Measurements from ENCODE around the gene ZSWIM8. TPM values are rescaled to one million over a fixed set of nuclear protein-coding genes. Genes with fewer than 3 reads are reported as not detected.
"Not testable (repeated sequence)": the region's sequence is repeated elsewhere in the genome, so short reads cannot be mapped to it uniquely, and the experiment has no call there.

The ZSWIM8 gene, protein sequence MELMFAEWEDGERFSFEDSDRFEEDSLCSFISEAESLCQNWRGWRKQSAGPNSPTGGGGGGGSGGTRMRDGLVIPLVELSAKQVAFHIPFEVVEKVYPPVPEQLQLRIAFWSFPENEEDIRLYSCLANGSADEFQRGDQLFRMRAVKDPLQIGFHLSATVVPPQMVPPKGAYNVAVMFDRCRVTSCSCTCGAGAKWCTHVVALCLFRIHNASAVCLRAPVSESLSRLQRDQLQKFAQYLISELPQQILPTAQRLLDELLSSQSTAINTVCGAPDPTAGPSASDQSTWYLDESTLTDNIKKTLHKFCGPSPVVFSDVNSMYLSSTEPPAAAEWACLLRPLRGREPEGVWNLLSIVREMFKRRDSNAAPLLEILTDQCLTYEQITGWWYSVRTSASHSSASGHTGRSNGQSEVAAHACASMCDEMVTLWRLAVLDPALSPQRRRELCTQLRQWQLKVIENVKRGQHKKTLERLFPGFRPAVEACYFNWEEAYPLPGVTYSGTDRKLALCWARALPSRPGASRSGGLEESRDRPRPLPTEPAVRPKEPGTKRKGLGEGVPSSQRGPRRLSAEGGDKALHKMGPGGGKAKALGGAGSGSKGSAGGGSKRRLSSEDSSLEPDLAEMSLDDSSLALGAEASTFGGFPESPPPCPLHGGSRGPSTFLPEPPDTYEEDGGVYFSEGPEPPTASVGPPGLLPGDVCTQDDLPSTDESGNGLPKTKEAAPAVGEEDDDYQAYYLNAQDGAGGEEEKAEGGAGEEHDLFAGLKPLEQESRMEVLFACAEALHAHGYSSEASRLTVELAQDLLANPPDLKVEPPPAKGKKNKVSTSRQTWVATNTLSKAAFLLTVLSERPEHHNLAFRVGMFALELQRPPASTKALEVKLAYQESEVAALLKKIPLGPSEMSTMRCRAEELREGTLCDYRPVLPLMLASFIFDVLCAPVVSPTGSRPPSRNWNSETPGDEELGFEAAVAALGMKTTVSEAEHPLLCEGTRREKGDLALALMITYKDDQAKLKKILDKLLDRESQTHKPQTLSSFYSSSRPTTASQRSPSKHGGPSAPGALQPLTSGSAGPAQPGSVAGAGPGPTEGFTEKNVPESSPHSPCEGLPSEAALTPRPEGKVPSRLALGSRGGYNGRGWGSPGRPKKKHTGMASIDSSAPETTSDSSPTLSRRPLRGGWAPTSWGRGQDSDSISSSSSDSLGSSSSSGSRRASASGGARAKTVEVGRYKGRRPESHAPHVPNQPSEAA (N-terminal part only)
- polyA plus RNA-seq (2012; ENCODE audit: low read depth, missing spikeins): 51.6 TPM

DNA sequence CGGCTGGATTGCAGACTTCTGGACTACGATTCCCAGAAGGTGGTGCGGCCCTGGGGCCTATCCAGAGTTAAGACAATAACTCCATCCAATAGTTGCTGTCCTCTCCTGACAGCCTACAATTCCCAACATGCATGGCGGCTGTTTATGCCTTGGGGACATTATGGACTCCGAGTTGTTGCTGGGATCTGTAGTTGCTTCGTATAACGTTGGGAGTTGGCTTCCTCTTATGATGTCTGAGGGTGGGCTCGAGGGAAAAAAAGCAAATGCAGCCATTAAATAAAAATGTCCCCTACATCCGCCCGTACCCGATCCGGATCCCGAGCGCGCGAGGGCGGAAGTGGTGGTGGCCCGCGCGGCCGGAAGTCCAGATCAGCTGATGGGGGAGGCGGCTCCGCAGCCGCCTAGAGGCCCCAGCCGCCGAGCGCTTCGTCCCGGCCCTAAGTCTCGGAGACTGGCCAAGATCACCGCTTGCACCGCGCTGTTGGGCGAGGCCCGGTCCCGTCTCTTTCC lies at the start of gene ZSWIM8:
Gene ZSWIM8, plus strand, starts transcription at position 396 of the 510 bp plus-strand sequence. CDS start 273 bp downstream, outside the sequence.
- TF ChIP-seq TAF1 (IDR thresholded peaks at IDR 0.05; ENCODE audit: low read depth, low read length) (0 out of 2 replicates have a peak, but pooled peaks have one; percentile 36), POLR2A (IDR thresholded peaks at IDR 0.05; ENCODE audit: low read depth, low read length) (peak; percentile 31; the same call in 1 of the 2 replicates), SPI1 (IDR thresholded peaks at IDR 0.05; ENCODE audit: low read depth, low read length) (peak; percentile 66), POU2F2 (IDR thresholded peaks at IDR 0.05; ENCODE audit: low read depth, low read length) (peak; percentile 50; the same call in 1 of the 2 replicates), POLR2AphosphoS5 (IDR thresholded peaks at IDR 0.05; ENCODE audit: low read depth, low read length) (peak; percentile 53; the same call in 1 of the 2 replicates), PAX5 (IDR thresholded peaks at IDR 0.05; ENCODE audit: insufficient read depth, low read length, severe bottlenecking) (no peak)
- DNase-seq (ENCODE audit: insufficient read length, low spot score) (peak; percentile 94), FAIRE-seq (peak; percentile 98)

DNA sequence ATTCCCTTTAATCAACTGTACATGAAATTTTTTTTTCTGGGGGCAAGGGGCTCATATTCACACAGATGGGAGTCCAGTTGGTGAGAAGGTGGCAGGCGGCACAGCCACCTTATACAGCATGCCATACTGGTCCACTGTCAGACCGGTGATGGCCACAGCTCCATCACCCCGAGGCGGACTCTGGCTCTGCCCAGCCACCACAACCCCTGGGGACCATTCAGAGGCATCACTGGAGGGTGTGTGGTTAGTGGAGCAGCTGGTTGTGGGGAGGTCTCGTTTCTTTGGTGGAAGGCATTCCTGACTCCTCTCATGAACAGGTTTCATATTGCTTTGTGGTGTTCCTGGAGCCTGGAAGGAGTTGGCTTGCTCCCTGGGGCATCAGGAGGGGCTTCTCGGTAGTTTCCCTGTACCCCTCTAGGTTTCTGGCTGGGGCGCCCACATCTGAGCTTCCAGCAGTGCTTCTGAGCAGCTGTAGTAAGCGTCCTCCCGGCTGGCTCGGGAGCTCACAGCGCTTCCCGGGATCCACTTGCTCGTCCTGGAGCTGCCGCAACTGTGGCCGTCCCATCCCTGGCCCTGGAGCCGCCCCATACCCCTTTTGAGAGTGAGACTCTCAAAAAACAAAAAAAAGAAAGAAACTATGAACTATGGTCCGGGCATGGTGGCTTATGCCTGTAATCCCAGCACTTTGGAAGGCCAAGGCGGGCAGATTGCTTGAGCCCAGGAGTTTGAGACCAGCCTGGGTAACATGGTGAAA lies 44.7 kb upstream of the ZSWIM8 start:
- not testable (repeated sequence) for DNase-seq (ENCODE audit: insufficient read length, low spot score); FAIRE-seq

DNA sequence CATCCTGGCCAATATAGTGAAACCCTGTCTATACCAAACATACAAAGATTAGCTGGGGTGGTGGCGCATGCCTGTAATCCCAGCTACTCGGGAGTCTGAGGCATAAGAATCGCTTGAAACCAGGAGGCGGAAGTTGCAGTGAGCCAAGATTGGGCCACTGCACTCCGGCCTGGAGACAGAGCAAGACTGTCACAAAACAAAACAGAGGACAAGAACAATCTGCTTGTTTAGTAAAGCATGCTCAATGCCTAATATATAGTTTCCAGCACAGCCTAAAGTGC lies 43.0 kb upstream of the ZSWIM8 start:
- TF ChIP-seq PAX5 (IDR thresholded peaks at IDR 0.05; ENCODE audit: insufficient read depth, low read length, severe bottlenecking) (no peak), SPI1 (IDR thresholded peaks at IDR 0.05; ENCODE audit: low read depth, low read length) (no peak), POLR2A (IDR thresholded peaks at IDR 0.05; ENCODE audit: low read depth, low read length) (peak; percentile 38), TAF1 (IDR thresholded peaks at IDR 0.05; ENCODE audit: low read depth, low read length) (no peak), POLR2AphosphoS5 (IDR thresholded peaks at IDR 0.05; ENCODE audit: low read depth, low read length) (0 out of 2 replicates have a peak, but pooled peaks have one; percentile 31), POU2F2 (IDR thresholded peaks at IDR 0.05; ENCODE audit: low read depth, low read length) (no peak)
- FAIRE-seq: no peak

DNA sequence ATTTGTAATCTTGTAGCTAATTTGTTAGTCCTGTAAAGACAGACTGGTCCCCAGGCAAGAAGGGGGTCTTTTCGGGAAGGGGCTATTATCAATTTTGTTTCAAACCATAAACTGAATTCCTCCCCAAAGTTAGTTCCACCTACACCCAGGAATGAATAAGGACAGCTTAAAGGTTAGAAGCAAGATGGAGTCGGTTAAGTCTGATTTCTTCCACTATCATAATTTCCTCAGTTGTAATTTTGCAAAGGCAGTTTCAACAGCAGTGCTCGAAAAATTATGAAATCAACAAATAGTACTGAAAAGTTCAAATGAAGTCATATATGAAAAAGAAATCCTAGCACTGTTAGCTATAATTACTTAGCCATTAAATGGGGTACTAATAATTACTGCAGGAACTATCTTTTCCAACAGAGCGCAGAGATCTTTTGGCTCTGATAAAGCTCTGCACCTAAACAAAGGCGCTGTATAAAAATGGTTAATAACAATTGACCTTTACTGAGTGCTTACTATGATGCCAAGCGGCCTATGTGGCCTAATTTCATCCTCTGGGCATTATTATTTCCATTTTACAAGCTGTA lies 42.0 kb upstream of the ZSWIM8 start:
- DNase-seq (ENCODE audit: insufficient read length, low spot score) (no peak), FAIRE-seq (no peak)
- TF ChIP-seq POLR2AphosphoS5 (IDR thresholded peaks at IDR 0.05; ENCODE audit: low read depth, low read length) (no peak), PAX5 (IDR thresholded peaks at IDR 0.05; ENCODE audit: insufficient read depth, low read length, severe bottlenecking) (no peak), POU2F2 (IDR thresholded peaks at IDR 0.05; ENCODE audit: low read depth, low read length) (no peak), POLR2A (IDR thresholded peaks at IDR 0.05; ENCODE audit: low read depth, low read length) (no peak), SPI1 (IDR thresholded peaks at IDR 0.05; ENCODE audit: low read depth, low read length) (no peak), TAF1 (IDR thresholded peaks at IDR 0.05; ENCODE audit: low read depth, low read length) (no peak)

More for the DNA sequence above, 43.0 kb upstream of the ZSWIM8 start:
- no peak for DNase-seq (ENCODE audit: insufficient read length, low spot score)

DNA sequence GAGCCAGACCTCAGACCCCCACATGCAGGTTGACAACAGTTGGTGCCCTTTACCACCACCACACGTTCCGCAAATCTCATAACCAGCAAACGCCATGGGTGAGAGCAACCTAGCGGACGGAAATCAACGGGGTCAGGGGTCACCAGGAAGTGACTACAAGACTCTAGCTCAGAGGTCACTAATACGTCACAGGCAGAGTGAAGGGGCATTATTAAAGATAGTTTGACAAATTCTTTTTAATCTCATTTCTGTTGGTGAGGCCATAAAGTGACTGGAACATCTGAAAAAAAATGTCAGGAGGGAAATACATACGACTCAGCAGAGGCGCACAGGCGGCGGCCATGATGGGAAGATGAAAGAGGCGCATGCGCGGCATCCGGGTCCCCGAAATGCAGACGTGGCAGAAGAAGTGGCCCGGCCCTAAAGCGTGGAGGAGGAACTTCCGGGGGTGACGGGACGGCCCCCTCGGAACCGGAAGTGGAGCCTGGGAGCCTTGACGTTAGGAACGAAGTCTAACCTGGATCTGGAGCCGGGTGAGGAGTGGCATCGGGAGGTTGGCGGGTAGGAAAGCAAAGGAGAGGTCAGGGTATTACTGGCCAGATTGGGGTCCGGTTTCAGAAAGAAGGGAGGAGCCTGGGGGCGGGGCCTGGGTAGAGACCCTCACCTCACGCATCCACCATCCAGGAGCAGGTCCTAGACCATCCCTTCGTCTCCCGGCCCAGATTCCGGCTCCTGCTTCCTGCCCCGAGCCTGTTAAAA lies 41.3 kb upstream of the ZSWIM8 start, which contains the start of gene SEC24C:
Gene SEC24C, plus strand, starts transcription at position 468 of the 759 bp plus-strand sequence. CDS start 2,461 bp downstream, outside the sequence.
- FAIRE-seq (peak; percentile 81), DNase-seq (ENCODE audit: insufficient read length, low spot score) (peak; percentile 76)
- TF ChIP-seq POLR2A (IDR thresholded peaks at IDR 0.05; ENCODE audit: low read depth, low read length): peak; percentile 84
- peak; percentile 54 for TF ChIP-seq SPI1 (IDR thresholded peaks at IDR 0.05; ENCODE audit: low read depth, low read length)
- peak; percentile 95 for TF ChIP-seq TAF1 (IDR thresholded peaks at IDR 0.05; ENCODE audit: low read depth, low read length)
- peak; percentile 23; the same call in 1 of the 2 replicates for TF ChIP-seq POU2F2 (IDR thresholded peaks at IDR 0.05; ENCODE audit: low read depth, low read length)
- peak; percentile 82 for TF ChIP-seq POLR2AphosphoS5 (IDR thresholded peaks at IDR 0.05; ENCODE audit: low read depth, low read length)
- no peak for TF ChIP-seq PAX5 (IDR thresholded peaks at IDR 0.05; ENCODE audit: insufficient read depth, low read length, severe bottlenecking)

DNA sequence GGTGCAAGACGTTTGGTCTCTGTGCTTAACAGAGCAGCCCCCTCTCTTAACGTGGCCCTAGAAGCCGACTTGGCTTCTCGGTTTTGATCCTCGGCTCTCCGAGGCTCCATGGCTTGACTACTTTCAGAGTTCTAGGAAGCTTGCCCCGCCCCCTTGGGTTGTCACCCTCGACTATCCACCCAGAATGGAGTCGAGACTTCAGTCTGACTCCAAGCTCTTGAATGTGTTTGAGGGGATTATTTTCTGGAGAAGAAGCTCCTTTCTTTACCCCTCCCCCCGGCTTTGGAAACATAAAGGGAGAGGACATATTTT lies 40.8 kb upstream of the ZSWIM8 start:
- TF ChIP-seq SPI1 (IDR thresholded peaks at IDR 0.05; ENCODE audit: low read depth, low read length) (no peak), PAX5 (IDR thresholded peaks at IDR 0.05; ENCODE audit: insufficient read depth, low read length, severe bottlenecking) (no peak), TAF1 (IDR thresholded peaks at IDR 0.05; ENCODE audit: low read depth, low read length) (no peak)
- FAIRE-seq (no peak), DNase-seq (ENCODE audit: insufficient read length, low spot score) (no peak)

DNA sequence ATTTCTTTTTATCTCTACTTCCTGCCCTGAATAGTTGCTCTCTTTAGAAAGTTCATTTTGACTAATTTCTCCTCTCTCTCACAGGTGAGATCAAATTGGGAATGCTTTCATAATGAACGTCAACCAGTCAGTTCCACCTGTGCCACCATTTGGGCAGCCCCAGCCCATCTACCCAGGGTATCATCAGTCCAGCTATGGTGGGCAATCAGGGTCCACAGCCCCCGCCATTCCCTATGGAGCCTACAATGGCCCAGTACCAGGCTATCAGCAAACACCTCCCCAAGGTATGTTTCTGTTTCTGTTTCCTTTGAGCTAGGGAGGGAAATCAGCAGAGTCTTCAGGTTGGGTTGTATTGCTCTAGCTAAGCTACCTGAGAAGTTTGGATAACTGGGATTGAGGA lies 38.7 kb upstream of the ZSWIM8 start:
- DNase-seq (ENCODE audit: insufficient read length, low spot score): no peak
- FAIRE-seq: no peak
- no peak for TF ChIP-seq POLR2AphosphoS5 (IDR thresholded peaks at IDR 0.05; ENCODE audit: low read depth, low read length)
- no peak for TF ChIP-seq POLR2A (IDR thresholded peaks at IDR 0.05; ENCODE audit: low read depth, low read length)
- no peak for TF ChIP-seq POU2F2 (IDR thresholded peaks at IDR 0.05; ENCODE audit: low read depth, low read length)
- TF ChIP-seq PAX5 (IDR thresholded peaks at IDR 0.05; ENCODE audit: insufficient read depth, low read length, severe bottlenecking): no peak

DNA sequence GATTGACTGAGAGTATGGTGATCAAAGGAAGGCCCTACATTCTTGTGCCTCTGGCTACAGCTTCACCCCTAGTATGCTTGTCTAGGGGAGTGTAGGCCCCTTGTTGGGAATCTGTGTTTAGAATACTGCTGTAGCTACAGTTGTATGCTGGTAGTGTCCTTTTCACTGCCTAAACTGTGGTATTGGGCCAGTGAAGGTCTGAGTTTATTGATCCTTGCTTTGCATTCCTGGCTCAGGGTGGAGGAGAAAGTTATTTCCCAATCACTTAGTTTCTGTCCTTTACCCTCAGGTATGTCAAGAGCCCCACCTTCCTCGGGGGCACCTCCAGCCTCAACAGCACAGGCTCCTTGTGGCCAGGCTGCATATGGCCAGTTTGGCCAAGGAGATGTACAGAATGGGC lies 34.6 kb upstream of the ZSWIM8 start:
- TF ChIP-seq POLR2AphosphoS5 (IDR thresholded peaks at IDR 0.05; ENCODE audit: low read depth, low read length): no peak
- no peak for TF ChIP-seq POLR2A (IDR thresholded peaks at IDR 0.05; ENCODE audit: low read depth, low read length)
- TF ChIP-seq TAF1 (IDR thresholded peaks at IDR 0.05; ENCODE audit: low read depth, low read length): no peak
- no peak for TF ChIP-seq SPI1 (IDR thresholded peaks at IDR 0.05; ENCODE audit: low read depth, low read length)
- TF ChIP-seq PAX5 (IDR thresholded peaks at IDR 0.05; ENCODE audit: insufficient read depth, low read length, severe bottlenecking): no peak
- TF ChIP-seq POU2F2 (IDR thresholded peaks at IDR 0.05; ENCODE audit: low read depth, low read length): no peak
- DNase-seq (ENCODE audit: insufficient read length, low spot score) (no peak), FAIRE-seq (no peak)

All from GM12891 (cell line).